Stimulated activated CD8-positive, alpha-beta memory T cell treated with anti-CD3 and anti-CD28 coated beads, Interleukin-7, amount 100 ng/mL, for 24 hours (primary cell): ENCODE data around the gene KCNAB1.

Experiments used
- DNase-seq: peaks from one replicate; pipeline ENCODE4 v3.0.0-alpha.2; 2020; ENCODE audit warnings: low read depth

KCNAB1 gene

DNA sequence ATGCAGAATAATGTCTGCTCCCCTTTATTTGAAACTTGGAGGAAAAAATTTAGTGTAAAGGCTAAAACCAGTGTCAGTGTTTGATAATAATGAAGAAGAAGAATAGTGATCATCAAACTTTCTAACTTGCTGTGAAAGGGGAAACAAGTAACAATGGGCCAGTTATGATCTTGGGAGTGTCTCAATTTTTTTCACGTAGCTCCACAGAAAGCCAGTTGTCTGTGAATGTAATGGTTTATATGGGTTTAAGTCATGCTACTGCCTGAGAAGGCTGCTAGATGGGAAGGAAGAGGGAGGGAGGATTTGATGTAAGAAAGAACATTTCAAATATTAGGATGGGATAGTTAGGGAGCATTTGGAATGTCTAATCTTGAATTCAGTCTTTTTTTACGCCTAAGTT lies 455.7 kb downstream of the KCNAB1 start:
- no peak for DNase-seq

DNA sequence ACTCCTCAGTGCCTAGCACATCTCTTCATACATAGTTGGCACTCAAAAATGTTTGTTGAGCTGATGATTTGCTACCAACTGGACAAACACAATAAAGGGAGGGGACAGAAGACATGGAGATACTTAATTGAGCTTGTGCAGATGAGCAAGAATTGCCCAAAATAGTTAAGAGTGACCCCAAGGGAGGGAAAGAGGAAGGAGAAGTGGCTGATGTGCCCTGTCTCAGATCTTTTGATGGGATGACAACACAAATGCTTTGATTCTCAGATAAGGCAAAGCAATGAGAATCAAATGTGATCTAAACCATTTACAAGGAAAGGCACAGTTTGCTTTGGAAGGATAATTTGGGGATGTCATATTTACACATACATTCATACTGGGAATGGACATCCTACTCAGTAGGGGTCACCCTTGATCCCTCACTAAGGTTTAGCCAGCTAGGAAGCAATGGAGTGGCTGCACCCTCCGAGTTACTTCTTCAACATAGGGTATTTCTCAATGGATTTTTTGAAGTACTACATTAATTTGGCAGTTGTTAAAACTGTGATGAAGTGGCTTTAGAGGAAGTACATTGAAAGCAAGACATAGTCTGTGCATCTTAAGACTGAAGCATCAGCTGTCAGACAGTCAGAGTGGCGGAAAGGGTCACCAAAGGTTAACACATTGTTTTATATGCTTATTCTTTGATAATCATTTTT lies 456.4 kb downstream of the KCNAB1 start:
- DNase-seq = no peak

DNA sequence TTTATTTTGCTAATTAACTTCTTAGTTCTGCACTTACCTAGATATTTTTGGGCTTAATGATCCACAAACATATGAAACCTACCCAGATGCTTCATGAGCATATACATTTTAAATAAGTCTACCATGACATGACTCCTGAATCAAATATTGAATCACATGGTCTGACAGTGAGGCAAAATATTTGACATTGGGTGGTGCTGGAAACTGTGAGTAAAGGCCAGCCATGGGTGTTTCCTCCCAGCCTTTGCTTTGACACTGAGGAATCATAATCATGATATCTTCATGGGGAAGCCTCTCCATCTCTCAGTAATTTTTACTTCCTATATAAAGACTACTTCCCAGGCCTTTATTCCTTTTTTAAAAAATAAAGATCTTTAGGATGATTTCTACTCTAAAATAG lies 457.4 kb downstream of the KCNAB1 start:
- no peak for DNase-seq

DNA sequence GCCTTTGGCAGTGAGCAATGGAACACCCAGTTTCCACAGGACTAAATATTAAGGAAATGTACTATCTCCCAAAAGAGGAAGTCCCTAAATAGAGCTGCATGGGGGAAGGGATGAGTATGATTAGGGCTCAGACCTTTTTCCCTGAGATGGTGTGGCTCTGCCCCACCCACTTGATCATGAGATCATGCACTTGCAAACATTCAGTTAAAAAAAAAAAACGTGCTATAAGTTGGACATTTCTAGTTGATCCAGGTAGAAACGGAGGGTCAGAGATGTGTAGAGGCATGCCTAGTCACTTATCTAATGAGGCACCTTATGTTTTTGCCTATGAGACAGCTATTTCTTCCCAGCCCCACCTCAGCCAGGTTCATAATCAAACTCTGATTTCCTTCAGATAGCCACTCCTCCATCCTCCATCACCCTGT lies 459.1 kb downstream of the KCNAB1 start:
- no peak for DNase-seq

DNA sequence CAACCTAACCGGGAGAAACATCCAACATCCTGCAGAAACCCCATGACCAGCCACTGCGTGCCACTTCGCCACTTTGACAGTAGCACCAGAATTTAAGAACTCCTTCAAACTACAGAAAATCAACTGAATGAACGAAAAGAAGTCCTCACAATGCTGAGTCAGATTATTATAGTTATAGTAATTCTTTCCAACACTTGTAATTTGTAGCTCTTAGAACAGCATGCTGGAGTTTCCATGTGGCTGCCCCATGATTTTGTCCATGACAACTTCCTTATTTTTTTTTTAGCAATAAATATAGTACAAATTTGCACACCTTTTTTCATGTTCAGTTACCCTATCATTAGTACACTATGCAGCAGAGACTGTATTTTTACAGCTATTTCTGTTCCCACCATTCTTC lies 460.7 kb downstream of the KCNAB1 start:
- no peak for DNase-seq

DNA sequence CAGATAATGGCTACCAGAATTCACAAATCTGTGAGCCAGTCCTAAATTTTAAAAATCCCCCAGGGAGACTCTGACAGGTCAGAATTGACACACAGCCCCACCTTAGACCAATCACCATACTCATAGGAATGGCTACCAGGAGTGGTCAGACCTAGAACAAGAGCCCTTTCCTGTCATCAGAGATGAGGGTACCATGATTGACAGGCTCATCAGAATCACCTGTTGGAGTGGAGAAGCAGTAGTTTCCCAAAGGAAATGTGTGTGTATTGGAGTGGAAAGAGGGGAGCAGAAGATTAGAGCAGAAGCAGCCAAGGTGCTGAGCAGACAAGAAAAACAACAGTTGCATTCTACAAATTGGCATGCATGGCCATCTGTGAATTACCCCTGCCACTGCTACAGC lies 461.6 kb downstream of the KCNAB1 start:
- DNase-seq = no peak

DNA sequence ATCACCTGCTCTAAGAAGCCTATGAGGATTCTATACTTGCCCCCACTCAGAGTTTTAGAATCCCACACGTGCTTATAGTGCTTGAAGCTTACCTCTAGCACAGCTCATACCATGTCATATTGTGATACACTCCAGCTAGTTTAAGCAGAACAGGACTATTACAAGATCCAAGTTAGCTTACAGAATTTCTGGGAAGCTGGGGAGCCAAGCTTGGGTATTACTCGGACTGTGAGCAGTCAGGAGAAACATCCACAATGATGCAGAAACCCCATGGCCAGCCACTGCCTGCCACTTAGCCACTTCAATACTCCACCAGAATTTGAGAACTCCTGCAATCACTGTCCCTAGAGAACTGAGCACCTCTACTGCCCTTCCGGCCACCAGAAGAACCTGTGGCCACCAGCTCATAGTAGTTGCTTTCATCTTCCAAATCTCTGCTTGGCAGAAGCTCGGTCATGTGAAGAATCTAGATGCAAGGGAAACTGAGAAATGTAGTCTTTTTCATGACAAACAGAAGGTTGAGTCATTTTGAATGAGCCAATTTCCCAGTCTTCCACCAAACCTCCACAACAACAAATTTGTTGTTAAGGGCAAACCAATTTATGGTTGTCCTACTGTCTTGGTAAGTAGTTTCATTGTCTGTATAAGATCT lies 462.3 kb downstream of the KCNAB1 start:
- DNase-seq = no peak

DNA sequence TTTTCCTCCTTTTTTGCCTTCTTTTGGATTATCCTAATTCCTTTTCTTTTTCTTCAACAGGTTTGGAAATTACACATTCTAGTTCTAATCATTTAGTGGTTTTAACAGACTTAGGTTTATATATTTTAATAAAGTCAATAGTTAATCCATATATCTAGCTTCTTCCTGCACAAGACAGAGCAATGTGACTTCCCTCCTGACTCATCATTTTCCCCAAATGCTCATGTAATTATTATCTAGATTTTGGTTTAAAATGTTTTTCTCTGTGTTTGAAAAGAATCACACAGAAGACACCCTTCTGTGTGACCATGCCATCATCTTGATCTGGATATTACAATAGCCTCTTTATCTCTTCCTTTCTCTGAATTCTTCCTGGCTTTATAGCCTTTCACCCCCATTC lies 463.1 kb downstream of the KCNAB1 start:
- no peak for DNase-seq

DNA sequence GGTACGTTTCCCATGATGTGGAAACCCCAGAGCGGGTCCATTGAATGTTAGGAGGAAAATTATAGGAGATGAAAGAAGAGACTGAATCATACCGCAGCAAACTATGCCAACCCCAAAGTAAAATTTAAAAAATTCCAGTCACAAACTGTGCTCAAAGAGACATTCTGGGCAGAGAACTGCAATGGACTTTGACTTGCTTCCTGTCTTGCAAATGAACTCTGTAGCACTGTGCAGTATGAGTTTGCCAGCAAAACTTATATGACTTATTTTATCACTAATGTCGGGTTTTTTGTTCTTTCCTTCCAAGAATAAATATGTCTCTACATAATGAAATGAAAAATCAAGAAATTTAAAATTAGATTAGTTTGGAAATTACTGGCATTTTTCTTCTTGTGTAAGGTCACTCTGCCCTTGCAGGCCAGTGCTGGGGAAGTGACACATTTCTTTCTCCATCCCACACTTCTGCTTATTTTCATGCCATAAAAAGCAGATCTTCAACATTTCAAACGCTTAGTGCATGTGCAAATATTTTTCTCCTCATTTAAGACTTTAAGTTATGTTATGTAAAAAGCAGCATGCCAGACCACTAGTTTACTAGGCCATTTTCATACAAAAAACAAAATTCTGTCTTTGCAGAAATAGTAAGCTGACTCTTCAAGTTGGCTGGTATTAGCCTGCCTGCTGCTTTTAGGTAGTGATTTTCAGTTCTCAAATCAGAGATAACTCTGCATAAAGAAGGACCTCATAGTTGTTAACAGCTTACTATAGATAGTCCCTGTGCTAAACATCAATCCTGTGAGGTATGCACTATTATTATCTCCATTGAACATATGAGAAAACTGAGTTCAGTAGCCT lies 466.8 kb downstream of the KCNAB1 start:
- DNase-seq = no peak

DNA sequence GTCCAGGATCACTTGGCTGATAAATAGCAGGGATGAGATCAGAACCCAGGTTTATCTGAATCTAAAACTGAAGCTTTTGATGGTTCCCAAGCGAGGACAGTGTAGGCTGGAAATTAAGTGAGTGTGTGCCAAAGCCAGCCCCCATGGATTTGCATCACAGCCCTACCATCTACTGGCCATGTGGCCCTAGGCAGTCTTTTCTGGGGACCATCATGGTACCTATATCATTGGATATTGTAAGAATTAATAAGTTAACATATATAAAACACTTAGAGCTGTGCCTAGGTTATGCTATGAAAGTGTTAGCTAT lies 467.3 kb downstream of the KCNAB1 start:
- no peak for DNase-seq
